ENCODE data around the gene DBT. TPM values are rescaled to one million over a fixed set of nuclear protein-coding genes. Genes with fewer than 3 reads are reported as not detected.

Gene DBT
- total RNA-seq, 2 experiments from 2014 or later: 11.8 to 12.6 TPM

DNA sequence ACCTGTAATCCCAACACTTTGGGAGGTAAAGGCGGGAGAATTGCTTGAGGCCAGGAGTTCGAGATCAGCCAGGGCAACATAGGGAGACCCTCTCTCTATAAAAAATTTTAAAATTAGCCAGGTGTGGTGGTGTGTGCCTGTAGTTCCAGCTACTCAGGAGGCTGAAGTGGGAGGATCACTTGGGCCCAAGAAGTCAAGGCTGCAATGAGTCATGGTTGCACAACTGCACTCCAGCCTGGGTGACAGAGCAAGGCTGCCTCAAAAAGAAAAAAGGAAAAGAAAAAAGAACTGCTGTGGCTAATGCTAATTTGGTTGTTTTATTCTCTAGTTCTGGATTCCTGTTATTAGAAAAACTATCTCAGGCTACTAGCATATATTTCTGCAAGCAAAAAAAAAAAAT is 29.8 kb downstream of the DBT start:
- Mint-ChIP-seq H3K4me3 (no peak overlapping the region), H3K36me3 (ENCODE audit: low read depth) (peaks cover 17% of the 10 kb centered on the region), H3K4me1 (ENCODE audit: low read depth) (peaks cover 13% of the 10 kb centered on the region), H3K9me3 (no peaks in the 10 kb centered on the region), H3K27me3 (no peaks in the 10 kb centered on the region), H3K27ac (no peak overlapping the region)
- intact Hi-C loops (cut with micrococcal nuclease): no loop called here
- DNase-seq: peak; percentile 13
- no peak for ATAC-seq
- ChIA-PET CTCF (no interaction called here), POLR2A (no interaction called here)
- TF ChIP-seq, protein P1, sequence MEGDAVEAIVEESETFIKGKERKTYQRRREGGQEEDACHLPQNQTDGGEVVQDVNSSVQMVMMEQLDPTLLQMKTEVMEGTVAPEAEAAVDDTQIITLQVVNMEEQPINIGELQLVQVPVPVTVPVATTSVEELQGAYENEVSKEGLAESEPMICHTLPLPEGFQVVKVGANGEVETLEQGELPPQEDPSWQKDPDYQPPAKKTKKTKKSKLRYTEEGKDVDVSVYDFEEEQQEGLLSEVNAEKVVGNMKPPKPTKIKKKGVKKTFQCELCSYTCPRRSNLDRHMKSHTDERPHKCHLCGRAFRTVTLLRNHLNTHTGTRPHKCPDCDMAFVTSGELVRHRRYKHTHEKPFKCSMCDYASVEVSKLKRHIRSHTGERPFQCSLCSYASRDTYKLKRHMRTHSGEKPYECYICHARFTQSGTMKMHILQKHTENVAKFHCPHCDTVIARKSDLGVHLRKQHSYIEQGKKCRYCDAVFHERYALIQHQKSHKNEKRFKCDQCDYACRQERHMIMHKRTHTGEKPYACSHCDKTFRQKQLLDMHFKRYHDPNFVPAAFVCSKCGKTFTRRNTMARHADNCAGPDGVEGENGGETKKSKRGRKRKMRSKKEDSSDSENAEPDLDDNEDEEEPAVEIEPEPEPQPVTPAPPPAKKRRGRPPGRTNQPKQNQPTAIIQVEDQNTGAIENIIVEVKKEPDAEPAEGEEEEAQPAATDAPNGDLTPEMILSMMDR (IDR thresholded peaks at IDR 0.05): no peak

DNA sequence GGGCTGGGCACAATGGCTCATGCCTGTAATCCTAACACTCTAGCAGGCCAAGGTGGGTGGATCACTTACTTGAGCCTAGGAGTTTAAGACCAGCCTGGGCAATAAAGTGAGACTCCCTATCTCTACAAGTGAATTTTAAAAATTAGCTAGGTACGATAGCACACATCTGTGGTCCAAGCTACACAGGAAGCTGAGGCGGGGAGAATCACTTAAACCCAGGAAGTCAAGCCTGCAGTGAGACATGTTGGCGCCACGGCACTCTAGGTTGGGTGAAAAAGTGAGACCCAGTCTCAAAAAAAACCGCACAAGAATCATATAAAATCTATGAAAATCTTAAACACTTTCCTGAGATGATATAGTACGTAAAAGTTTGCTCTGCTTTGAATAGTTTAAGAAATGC is 30.2 kb downstream of the DBT start:
- no peak for ATAC-seq
- Mint-ChIP-seq H3K4me1 (ENCODE audit: low read depth) (peaks cover 13% of the 10 kb centered on the region), H3K36me3 (ENCODE audit: low read depth) (peaks cover 20% of the 10 kb centered on the region), H3K9me3 (no peaks in the 10 kb centered on the region), H3K27ac (no peak overlapping the region), H3K27me3 (no peaks in the 10 kb centered on the region), H3K4me3 (no peak overlapping the region)
- TF ChIP-seq, protein P1 (IDR thresholded peaks at IDR 0.05): no peak
- DNase-seq: no peak
- ChIA-PET POLR2A (no interaction called here), CTCF (no interaction called here)
- intact Hi-C loops (cut with micrococcal nuclease): no loop called here

DNA sequence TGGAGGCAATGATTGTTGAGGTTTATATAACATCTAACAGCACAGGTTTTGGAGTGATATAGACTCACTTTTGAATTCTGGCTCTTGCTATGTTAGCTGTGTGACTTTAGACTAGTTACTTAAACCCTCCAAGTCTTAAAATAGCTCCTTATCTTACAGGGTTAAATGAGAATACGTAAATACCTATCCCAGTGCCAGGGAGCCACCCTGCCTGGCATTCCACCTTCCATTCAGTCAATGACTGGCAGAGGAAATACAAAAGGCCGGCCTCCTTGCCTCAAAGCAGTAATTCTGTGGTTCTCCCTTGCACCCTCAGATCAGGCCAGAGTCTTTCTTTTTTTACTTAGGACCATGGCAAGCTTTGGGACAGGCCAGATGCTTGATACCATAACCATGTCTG is 31.8 kb downstream of the DBT start:
- H3K4me1 Mint-ChIP-seq (ENCODE audit: low read depth): peaks cover 13% of the 10 kb centered on the region
- DNase-seq (no peak), ATAC-seq (no peak)
- H3K9me3 Mint-ChIP-seq: no peaks in the 10 kb centered on the region
- ChIA-PET CTCF (interaction anchor here (0.8 kb wide), 1 partner anchor 26 kb away, joined by 3 read pairs; no protein-coding TSS in a partner anchor), POLR2A (no interaction called here)
- H3K4me3 Mint-ChIP-seq: no peak overlapping the region
- no peak overlapping the region for H3K27ac Mint-ChIP-seq
- intact Hi-C loops (cut with micrococcal nuclease): no loop called here
- TF ChIP-seq, protein P1 (IDR thresholded peaks at IDR 0.05): no peak
- H3K36me3 Mint-ChIP-seq (ENCODE audit: low read depth): peaks cover 21% of the 10 kb centered on the region
- H3K27me3 Mint-ChIP-seq: no peaks in the 10 kb centered on the region

DNA sequence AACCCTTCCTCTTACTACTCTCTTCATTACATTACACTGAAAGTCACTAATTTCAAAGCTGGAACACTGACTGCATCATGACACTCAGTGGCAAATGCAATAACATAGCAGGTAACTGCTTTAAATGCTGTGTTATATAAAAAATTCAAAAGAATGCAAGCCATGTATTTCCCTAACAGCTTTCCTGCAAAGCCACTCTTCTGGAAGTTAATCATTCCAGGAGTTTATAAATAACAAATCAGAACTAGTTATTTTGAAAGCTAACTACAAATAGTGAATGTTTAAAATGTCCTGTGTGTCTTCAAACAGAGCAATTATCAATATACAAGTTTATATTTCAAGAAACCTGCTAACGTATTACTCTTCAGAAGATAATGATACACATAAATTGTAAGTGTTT is 34.5 kb downstream of the DBT start:
- ChIA-PET CTCF (no interaction called here), POLR2A (interaction anchor here (0.6 kb wide), 1 partner anchor 10 kb away, joined by 4 read pairs; no protein-coding TSS in a partner anchor)
- no peak for DNase-seq
- Mint-ChIP-seq H3K36me3 (ENCODE audit: low read depth) (peaks cover 24% of the 10 kb centered on the region), H3K4me1 (ENCODE audit: low read depth) (peaks cover 8% of the 10 kb centered on the region), H3K9me3 (no peaks in the 10 kb centered on the region), H3K27ac (no peak overlapping the region), H3K4me3 (no peak overlapping the region), H3K27me3 (no peaks in the 10 kb centered on the region)
- ATAC-seq: no peak
- TF ChIP-seq, protein P1 (IDR thresholded peaks at IDR 0.05): no peak
- intact Hi-C loops (cut with micrococcal nuclease): no loop called here

DNA sequence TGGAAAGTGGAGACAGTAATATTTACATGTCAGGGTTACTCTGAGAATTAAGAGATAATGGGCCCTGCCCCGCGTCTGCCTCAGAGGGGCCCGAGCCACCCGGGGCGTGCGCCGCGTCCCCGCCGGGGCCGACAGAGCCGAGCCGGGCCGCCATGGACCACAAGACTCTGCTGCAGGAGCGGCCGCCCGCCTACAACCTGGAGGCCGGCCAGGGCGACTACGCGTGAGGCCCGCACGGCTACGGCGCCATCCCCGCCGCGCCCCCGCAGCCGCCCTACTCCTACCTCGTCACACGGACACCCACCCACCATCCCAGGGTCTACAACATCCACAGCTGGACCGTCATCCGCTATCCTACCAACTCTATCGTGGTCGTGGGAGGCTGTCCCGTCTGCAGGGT is 36.5 kb downstream of the DBT start:
- ChIA-PET CTCF (no interaction called here), POLR2A (no interaction called here)
- no peaks in the 10 kb centered on the region for H3K27me3 Mint-ChIP-seq
- intact Hi-C loops (cut with micrococcal nuclease): no loop called here
- H3K9me3 Mint-ChIP-seq: no peaks in the 10 kb centered on the region
- H3K27ac Mint-ChIP-seq: no peak overlapping the region
- DNase-seq (no peak), ATAC-seq (no peak)
- peaks cover 19% of the 10 kb centered on the region for H3K36me3 Mint-ChIP-seq (ENCODE audit: low read depth)
- no peak overlapping the region for H3K4me3 Mint-ChIP-seq
- no peaks in the 10 kb centered on the region for H3K4me1 Mint-ChIP-seq (ENCODE audit: low read depth)
- TF ChIP-seq, protein P1 (IDR thresholded peaks at IDR 0.05): no peak

Data from activated CD8-positive, alpha-beta T cell treated with anti-CD3 and anti-CD28 coated beads for 36 hours (primary cell).